VCaP (cell line): ENCODE results near the gene ADAMTS1.
"Not testable (repeated sequence)": the region's sequence is repeated elsewhere in the genome, so short reads cannot be mapped to it uniquely, and the experiment has no call there.

Source experiments
- H3K27ac ChIP-seq: fragments of 450-650 bp; 2 replicates; pipeline ENCODE4 v1.5.1; 2017
- TF ChIP-seq, protein P1 (sequence below): fragments of 450-650 bp; conservative IDR thresholded peaks from 2 replicates; pipeline ENCODE4 v1.5.1; 2017; ENCODE audit warnings: mild to moderate bottlenecking, moderate library complexity

The ADAMTS1 gene

DNA sequence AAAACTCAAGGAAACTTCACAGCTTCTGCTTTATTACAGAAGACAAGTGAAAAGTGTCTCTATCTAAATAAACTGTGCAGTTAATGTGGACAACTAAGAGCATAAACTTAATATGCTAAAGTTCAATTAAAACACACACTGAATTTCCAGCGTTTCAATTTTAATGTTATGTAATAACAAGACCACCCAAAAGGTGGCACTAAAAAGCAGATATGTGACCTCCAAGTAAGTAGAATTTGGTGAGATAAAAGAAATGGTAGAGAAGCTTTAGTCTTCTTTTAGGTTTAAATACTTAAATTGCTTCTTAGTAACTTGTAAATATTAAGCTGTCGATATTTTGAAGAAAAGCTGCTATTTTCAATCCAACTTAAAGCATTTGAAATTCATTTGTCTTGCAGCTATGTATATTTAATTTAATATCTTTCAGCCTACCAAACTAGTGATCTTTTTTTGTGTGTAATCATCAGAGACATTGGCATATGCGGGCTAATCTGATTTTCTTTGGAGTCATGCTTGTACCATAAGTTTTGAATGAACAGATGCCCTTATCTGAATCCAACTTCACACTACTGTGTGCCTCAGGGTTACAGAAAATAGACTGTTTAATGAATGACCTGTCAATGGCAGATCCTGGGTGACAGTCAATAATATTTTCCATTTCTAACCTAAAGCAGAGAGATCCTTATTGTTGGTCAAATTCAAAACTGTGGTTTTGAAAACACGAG, 36.5 kb upstream of the ADAMTS1 start:
- TF ChIP-seq, protein P1, sequence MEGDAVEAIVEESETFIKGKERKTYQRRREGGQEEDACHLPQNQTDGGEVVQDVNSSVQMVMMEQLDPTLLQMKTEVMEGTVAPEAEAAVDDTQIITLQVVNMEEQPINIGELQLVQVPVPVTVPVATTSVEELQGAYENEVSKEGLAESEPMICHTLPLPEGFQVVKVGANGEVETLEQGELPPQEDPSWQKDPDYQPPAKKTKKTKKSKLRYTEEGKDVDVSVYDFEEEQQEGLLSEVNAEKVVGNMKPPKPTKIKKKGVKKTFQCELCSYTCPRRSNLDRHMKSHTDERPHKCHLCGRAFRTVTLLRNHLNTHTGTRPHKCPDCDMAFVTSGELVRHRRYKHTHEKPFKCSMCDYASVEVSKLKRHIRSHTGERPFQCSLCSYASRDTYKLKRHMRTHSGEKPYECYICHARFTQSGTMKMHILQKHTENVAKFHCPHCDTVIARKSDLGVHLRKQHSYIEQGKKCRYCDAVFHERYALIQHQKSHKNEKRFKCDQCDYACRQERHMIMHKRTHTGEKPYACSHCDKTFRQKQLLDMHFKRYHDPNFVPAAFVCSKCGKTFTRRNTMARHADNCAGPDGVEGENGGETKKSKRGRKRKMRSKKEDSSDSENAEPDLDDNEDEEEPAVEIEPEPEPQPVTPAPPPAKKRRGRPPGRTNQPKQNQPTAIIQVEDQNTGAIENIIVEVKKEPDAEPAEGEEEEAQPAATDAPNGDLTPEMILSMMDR = peak; percentile 77

DNA sequence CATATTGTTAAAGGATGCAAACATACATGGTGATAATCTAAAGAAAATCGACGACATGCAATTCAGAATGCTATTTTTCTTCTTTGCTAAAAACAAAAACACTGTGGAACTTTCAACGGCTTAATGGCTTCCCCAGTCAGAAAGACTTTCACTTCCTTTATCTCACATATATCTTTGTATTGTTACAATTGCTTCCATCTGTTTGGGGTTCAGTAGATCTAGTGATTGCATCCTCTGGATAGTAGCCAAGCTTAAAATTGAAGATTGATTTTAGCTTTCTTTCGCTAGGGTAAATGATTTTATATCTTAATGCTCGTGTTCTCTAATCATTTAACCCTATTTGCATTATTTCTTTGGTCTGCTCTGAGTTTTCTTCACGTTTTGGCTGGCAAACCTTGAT, 31.8 kb upstream of the ADAMTS1 start:
- TF ChIP-seq, protein P1 = no peak
- no peak overlapping the region for H3K27ac ChIP-seq

More for the DNA sequence above, 36.5 kb upstream of the ADAMTS1 start:
- H3K27ac ChIP-seq = no peak overlapping the region

GRCh38 chr21:26874347-26874746, 29.1 kb upstream of the ADAMTS1 start:
- TF ChIP-seq, protein P1 = no peak
- no peak overlapping the region for H3K27ac ChIP-seq

GRCh38 chr21:26865857-26866256, 20.6 kb upstream of the ADAMTS1 start:
- TF ChIP-seq, protein P1 = no peak
- no peak overlapping the region for H3K27ac ChIP-seq

DNA sequence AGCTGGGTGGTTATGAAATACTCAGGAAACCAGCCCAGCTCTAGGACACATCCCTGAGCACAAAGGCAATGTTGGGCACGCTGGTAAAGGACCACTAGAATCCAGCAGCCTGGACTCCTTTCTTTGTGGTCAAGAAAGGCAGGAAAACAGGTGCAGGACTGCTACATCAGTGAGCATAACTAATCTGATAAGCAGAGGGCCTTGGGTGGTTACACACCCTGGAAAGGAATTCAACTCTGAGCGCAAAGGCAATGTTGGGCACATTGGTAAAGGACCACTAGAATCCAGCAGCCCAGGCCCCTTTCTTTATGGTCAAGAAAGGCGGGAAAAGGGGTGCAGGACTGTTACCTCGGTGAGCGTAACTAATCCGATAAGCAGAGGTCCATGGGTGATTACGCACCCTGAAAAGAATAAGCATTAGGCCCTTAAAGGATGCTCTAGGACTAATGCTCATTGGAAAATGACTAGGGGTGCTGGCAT, 11.7 kb upstream of the ADAMTS1 start:
- H3K27ac ChIP-seq = not testable (repeated sequence)

- not testable (repeated sequence) for H3K27ac ChIP-seq
These were observed 9.5 kb upstream of the ADAMTS1 start for GRCh38 chr21:26854695-26855094.

DNA sequence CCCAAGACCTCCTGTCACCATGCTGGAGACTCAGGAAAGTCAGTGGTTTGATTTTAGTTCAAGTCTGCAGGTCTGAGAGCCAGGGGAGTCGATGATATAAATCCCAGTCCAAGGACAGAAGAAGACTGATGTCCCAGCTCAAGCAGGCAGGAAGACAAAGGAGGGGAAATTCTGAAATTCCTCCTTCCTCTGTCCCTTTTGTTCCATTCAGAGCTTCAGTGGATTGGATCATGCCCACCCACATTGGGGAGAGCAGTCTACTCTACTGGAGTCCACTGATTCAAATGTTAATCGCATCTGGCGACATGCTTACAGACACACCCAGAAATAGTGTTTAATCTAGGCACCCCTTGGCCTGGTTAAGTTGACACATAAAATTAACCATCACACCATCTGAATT, 7.2 kb upstream of the ADAMTS1 start:
- TF ChIP-seq, protein P1 = no peak
- H3K27ac ChIP-seq = no peak overlapping the region

DNA sequence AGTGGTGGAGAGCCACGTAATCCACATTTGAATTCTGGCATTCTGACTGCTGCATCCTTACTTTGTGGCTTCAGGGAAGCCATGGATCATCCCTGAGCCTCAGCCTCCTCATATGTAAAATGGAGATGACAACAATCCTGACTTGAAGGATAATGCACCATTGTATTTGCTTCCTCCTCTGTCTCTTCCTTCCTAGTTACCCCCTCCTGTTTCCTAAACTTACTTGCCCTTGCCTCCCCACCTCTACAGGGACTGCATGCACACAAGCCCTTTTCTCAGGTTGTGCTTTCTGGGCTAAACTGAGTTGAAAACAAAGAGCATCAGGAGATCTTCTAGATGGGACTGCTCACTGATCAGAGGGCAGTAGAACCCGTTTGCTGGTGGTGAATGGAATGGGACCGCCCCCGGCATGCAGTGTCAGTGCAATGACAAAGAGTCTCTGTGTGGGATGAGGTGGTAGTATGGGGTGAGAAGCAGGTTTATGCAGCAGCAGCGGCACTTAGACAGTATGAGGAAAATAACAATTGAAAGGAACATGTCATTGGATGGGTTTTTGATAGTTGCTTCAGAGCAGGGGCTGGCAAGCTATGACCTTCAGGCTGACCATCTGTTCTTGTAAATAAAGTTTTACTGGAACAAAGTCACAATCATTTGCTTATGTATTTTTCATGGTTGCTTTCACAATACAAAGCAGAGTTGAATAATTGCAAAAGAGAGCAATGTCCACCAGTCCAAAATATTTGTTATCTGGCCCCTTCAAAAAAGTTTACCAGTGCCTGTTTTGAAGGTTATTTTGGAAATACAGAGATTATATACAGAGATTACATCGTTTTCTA, 6.1 kb upstream of the ADAMTS1 start:
- H3K27ac ChIP-seq = no peak overlapping the region
- TF ChIP-seq, protein P1 = no peak
